WI38 (cell line): ENCODE results near the gene ACADVL.
A peak's percentile ranks its signal among the peaks of the same experiment; 100 is the strongest.
"Not testable (repeated sequence)": the region's sequence is repeated elsewhere in the genome, so short reads cannot be mapped to it uniquely, and the experiment has no call there.

Source experiments
- H3K4me3 ChIP-seq: 2 replicates; pipeline ENCODE4 v1.5.1; 2011; ENCODE audit warnings: low read depth, mild to moderate bottlenecking, control low read depth, low read length
- TF ChIP-seq, protein P1 (sequence below): IDR thresholded peaks from 2 replicates; pipeline ENCODE4 v1.5.1; 2012; ENCODE audit warnings: low read depth, mild to moderate bottlenecking, control low read depth, low read length

The ACADVL gene

DNA sequence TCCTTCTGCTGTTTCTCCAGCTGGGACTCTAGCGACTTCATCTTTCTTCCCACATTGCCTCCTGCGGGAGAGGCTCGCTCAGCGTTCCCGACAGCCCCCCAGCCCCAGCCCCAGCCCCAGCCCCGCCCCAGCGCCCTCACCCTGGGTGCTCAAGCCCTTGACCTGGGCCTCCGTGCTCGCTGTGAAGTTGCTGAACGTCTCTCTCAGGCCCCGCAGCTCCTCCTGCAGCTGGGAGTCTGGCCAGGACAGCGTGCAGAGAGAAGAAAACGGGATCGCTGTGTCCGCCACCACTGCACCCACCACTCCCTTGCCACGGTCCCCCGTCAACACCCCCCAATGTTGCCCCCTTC lies 42.9 kb upstream of the ACADVL start:
- H3K4me3 ChIP-seq: no peak overlapping the region; the same call in 1 of the 2 replicates
- TF ChIP-seq, protein P1, sequence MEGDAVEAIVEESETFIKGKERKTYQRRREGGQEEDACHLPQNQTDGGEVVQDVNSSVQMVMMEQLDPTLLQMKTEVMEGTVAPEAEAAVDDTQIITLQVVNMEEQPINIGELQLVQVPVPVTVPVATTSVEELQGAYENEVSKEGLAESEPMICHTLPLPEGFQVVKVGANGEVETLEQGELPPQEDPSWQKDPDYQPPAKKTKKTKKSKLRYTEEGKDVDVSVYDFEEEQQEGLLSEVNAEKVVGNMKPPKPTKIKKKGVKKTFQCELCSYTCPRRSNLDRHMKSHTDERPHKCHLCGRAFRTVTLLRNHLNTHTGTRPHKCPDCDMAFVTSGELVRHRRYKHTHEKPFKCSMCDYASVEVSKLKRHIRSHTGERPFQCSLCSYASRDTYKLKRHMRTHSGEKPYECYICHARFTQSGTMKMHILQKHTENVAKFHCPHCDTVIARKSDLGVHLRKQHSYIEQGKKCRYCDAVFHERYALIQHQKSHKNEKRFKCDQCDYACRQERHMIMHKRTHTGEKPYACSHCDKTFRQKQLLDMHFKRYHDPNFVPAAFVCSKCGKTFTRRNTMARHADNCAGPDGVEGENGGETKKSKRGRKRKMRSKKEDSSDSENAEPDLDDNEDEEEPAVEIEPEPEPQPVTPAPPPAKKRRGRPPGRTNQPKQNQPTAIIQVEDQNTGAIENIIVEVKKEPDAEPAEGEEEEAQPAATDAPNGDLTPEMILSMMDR: no peak

DNA sequence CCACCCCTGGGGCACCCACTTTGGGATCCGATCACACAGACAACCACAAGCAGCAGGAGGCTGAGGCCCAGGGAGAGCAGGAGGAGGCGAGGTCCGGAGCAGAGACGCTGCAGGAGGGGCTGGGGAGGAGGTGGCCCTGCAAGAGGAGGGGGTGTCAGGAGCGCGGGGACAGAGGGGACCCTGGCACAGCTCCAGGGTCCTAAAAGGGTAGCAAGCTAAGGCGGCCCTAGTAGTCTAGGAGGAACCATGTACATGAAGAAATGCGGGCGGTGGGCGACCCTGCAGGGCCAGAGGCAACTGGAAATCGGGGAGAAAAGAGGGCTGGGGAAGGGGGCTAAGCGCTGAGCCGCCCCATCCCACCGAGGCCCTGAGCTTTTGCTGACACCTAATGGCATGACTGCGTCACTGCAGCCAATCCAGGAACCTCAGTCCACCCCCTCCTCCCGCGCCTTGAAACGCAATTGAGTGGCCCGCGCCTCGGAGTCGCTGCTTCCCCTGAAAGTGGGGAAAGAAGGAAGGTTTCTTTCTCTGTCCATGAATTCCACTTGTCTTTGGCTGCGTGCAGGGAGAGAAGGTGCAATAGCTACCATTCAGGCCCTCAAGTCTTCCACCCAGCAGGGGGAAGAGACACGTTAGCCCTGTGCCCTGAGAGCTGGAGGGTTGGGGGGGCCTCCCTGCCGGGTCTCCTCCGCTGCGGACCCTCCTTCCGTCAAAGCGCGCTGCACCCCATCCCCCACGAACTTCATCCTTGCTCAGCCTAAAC lies 42.4 kb upstream of the ACADVL start:
- TF ChIP-seq, protein P1: peak; percentile 89
- H3K4me3 ChIP-seq: peak overlapping the region; percentile 65

DNA sequence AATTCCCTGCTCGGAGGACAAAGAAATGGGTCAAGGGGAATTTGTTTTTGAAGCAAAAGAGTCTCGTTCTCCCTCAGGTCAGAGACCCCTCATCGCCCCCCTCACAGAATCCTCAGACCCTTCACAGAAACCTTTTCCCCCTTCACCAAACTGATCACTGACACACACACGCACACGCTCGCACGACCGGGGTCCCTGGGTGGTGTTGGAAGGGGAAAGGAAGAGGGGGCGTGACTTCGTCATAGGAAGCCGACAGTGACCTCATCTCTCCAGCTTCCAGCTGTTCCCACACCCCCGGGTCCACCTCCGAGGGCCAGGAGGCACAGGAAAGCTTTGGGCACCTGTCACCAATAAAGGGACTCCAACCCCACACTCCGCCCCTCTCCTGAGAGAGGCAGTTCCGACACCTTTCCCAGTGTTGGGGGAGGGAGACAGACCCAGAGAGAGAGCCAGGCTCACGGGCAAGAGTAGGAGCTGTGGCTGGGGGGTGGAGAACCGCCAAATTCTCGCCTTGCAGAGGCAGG lies 41.7 kb upstream of the ACADVL start:
- TF ChIP-seq, protein P1: no peak
- peak overlapping the region; percentile 65 for H3K4me3 ChIP-seq

DNA sequence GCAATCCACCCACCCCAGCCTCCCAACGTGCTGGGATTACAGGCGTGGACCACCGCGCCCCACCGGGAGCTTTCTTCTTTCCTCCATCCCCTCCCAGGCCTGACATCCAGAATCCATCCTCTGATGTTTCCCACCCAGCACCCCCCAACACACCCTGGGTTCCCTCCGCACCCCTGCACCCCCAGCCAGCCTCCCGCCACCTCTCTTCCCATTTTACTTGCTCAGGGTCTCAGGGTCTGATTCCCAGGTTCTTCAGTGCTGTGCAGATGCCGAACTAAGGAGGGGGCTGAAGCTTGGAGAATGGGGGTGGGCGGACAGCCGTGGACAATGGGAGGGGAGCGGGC lies 40.8 kb upstream of the ACADVL start:
- TF ChIP-seq, protein P1: no peak
- no peak overlapping the region for H3K4me3 ChIP-seq

DNA sequence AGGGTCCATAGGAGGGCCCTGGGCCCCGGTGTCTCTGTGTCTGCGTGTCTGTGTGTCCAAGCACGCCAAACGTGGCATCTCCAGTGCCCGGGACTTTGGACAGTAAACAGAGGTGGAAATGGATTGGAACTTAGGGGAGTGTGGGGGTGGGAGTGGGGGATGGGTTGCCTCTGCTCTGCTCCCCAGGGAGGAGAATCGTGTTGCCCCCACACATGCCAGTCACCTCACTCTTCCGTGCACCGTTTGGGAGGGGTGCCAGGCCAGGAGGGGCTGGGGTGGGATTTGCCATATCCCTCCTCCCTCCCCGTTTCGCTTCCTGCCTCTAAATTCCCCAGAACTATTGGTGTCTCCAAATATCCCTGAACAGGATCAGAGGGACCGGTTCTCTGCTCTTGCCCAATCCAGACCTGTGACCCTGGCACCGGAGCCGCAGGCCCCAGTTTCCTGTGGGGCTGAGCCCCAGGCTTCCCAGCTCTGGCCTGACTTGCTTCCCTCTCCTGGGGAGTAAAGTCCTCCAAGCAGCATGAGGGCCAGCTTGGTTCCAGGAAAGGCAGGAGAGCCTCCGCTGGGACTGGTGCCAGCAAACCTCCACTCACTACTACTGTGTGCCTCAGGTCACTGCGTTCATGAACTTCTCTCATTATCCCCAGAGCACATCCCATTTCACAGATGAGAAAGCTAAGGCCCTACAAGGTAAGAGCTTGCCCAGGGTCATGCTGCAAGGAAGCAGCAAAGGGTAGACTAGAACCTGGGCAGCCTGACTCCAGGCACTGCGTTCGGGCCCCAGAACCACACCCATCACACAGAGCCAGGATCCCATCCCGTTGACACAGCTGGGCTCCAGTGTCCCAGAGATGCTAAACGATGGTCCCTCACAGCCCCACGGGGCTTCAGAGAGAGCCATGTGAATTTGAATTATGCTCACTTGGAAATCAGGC lies 40.2 kb upstream of the ACADVL start, which contains the start of gene ASGR1:
Gene ASGR1 (minus strand): TSS at position 54 of the 938 bp plus-strand sequence. CDS start 807 bp downstream, outside the sequence.
- peak within 1 kb of the TSS; percentile 65 for H3K4me3 ChIP-seq
- TF ChIP-seq, protein P1: no peak

DNA sequence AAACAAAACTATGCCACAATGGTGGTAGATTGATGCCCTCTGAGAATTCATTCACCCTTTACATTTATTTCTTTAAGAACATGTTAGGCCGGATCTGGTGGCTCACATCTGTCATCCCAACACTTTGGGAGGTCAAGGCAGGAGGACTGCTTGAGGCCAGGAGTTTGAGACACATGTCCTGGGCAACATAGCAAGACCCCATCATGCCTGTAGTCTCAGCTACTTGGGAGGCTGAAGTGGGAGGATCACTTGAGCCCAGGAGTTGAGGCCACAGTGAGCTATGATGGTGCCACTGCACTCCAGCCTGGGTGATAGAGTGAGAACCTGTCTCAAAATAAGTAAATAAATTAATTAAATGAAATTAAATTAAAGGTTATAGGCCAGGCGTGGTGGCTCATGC lies 37.6 kb upstream of the ACADVL start:
- H3K4me3 ChIP-seq: not testable (repeated sequence)

DNA sequence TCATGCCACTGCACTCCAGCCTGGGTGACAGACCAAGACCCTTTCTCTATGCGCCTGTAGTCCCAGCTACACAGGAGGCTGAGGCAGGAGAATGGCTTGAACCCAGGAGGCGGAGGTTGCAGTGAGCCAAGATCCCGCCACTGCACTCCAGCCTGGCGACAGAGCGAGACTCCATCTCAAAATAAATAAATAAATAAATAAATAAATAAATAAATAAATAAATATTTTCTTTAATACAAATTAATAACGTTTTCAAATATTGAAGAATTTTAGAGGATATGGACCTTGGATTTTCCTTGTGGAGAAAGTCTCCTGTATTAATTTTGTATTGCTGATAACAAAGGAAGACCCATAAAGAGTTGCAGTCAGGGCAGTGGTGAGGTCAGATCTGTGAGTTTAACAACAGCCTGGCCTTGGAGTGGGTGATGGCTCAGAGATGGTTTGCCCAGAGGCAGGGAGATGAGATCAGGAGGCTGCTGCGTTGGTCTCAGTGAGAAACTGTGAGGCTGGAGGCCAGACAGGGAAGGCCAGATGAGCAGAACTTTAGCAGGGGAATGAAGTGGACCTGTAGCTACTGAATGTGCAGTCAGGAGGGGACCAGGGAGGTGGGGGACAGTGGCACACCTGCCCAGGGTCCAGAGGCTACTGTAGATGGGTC lies 36.2 kb upstream of the ACADVL start:
- TF ChIP-seq, protein P1: no peak

More for the DNA sequence above, 36.2 kb upstream of the ACADVL start:
- no peak overlapping the region for H3K4me3 ChIP-seq
